Measurements from ENCODE around the gene TCF23. TPM values are rescaled to one million over a fixed set of nuclear protein-coding genes. Genes with fewer than 3 reads are reported as not detected.

The TCF23 gene
- total RNA-seq, 1 experiment from 2014 or later: not detected

GRCh38 chr2:27102329-27102728 lies 46.5 kb upstream of the TCF23 start:
- DNase-seq: no peak
- intact Hi-C loops (cut with micrococcal nuclease): no loop called here
- Histone ChIP-seq H3K4me2 (ENCODE audit: low read length) (no peak overlapping the region), H3K4me3 (ENCODE audit: low read length) (no peak overlapping the region), H4K20me1 (ENCODE audit: low read length) (no peaks in the 10 kb centered on the region), H3K36me3 (ENCODE audit: low read depth, low read length) (no peaks in the 10 kb centered on the region), H3K4me1 (ENCODE audit: insufficient read depth, low read length) (no peaks in the 10 kb centered on the region), H3K9me3 (ENCODE audit: low read length) (no peaks in the 10 kb centered on the region), H3F3A (ENCODE audit: low read length, unreplicated experiment) (no peaks in the 10 kb centered on the region), H2AFZ (ENCODE audit: low read length) (no peak overlapping the region), H3K79me2 (ENCODE audit: low read length) (no peaks in the 10 kb centered on the region), H3K9me2 (replicated peaks; ENCODE audit: low read length) (no peaks in the 10 kb centered on the region), H3K27me3 (ENCODE audit: low read length) (no peaks in the 10 kb centered on the region), H3K27ac (ENCODE audit: low read length) (no peak overlapping the region), H3K9ac (ENCODE audit: low read length) (no peak overlapping the region)
- TF ChIP-seq EZH2phosphoT487 (IDR thresholded peaks at IDR 0.05; ENCODE audit: borderline replicate concordance, low read length): no peak
- TF ChIP-seq EZH2 (IDR thresholded peaks at IDR 0.05; ENCODE audit: low read length, unreplicated experiment): no peak
- TF ChIP-seq CTCF (conservative IDR thresholded peaks at IDR 0.05; ENCODE audit: low read depth, low read length): no peak
- CTCF ChIA-PET: no interaction called here
- ATAC-seq: no peak
- POLR2A ChIA-PET (ENCODE audit: unreplicated experiment): no interaction called here
- no TSS peak for BruUV-seq (replicated peaks)

DNA sequence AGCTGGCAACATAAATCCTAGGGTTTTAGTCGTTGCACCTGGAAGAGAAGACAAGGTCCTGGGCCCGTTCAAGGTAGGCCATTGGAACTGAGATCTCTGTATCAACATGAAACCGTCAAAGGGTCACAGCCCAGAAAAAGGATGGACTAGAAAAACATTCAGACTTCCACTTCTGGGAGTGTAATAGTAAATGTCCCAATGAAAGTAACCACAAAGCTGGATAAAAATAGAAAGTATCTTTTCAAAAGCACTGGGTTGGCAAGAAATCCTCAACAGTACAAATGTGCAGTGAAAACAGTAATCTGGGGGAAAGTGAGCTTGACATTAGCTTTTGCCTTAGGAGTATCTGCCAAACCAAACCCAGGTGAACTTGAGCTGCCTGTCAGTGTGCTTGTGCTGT lies 42.8 kb upstream of the TCF23 start:
- Histone ChIP-seq H3K27me3 (ENCODE audit: low read length) (no peaks in the 10 kb centered on the region), H3K9me3 (ENCODE audit: low read length) (no peaks in the 10 kb centered on the region), H4K20me1 (ENCODE audit: low read length) (no peaks in the 10 kb centered on the region), H3K9me2 (replicated peaks; ENCODE audit: low read length) (no peaks in the 10 kb centered on the region), H3K36me3 (ENCODE audit: low read depth, low read length) (no peaks in the 10 kb centered on the region), H3K79me2 (ENCODE audit: low read length) (no peaks in the 10 kb centered on the region), H3F3A (ENCODE audit: low read length, unreplicated experiment) (no peaks in the 10 kb centered on the region), H3K27ac (ENCODE audit: low read length) (no peak overlapping the region), H3K4me3 (ENCODE audit: low read length) (no peak overlapping the region), H3K4me2 (ENCODE audit: low read length) (no peak overlapping the region), H2AFZ (ENCODE audit: low read length) (no peak overlapping the region), H3K4me1 (ENCODE audit: insufficient read depth, low read length) (no peaks in the 10 kb centered on the region), H3K9ac (ENCODE audit: low read length) (no peak overlapping the region)
- no peak for ATAC-seq
- intact Hi-C loops (cut with micrococcal nuclease): no loop called here
- ChIA-PET CTCF (interaction anchor here (0.5 kb wide), 1 partner anchor 197 kb away, joined by 11 read pairs; no protein-coding TSS in a partner anchor), POLR2A (ENCODE audit: unreplicated experiment) (no interaction called here)
- no peak for DNase-seq
- TF ChIP-seq EZH2phosphoT487 (IDR thresholded peaks at IDR 0.05; ENCODE audit: borderline replicate concordance, low read length) (no peak), CTCF (conservative IDR thresholded peaks at IDR 0.05; ENCODE audit: low read depth, low read length) (no peak), EZH2 (IDR thresholded peaks at IDR 0.05; ENCODE audit: low read length, unreplicated experiment) (no peak)
- BruUV-seq (replicated peaks): no TSS peak

DNA sequence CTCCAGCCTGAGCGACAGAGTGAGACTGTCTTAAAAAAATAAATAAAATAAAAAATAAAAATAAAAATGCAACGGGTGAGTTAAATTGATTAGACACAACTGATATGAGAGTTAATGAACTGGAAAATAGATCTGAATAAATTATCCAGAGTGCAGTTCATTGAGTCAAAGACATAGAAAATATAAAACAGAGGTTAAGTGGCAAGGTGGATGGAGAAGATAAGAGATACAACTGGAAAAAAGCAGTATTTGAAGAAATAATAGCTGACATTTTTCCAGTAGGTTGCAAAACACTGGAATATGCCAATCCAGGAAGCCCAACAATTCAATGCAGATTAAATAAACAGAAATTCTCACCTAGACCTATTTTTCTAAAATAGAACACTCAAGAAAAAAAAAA lies 40.6 kb upstream of the TCF23 start:
- CTCF ChIA-PET: interaction anchor here (0.5 kb wide), 1 partner anchor 595 kb away, joined by 4 read pairs; no protein-coding TSS in a partner anchor
- no peaks in the 10 kb centered on the region for H4K20me1 ChIP-seq (ENCODE audit: low read length)
- no peaks in the 10 kb centered on the region for H3F3A ChIP-seq (ENCODE audit: low read length, unreplicated experiment)
- no TSS peak for BruUV-seq (replicated peaks)
- no peak overlapping the region for H3K4me2 ChIP-seq (ENCODE audit: low read length)
- H3K4me1 ChIP-seq (ENCODE audit: insufficient read depth, low read length): no peaks in the 10 kb centered on the region
- no peak for DNase-seq
- H3K9ac ChIP-seq (ENCODE audit: low read length): no peak overlapping the region
- H3K27me3 ChIP-seq (ENCODE audit: low read length): no peaks in the 10 kb centered on the region
- ATAC-seq: no peak
- H3K4me3 ChIP-seq (ENCODE audit: low read length): no peak overlapping the region
- intact Hi-C loops (cut with micrococcal nuclease): no loop called here
- no peaks in the 10 kb centered on the region for H3K9me2 ChIP-seq (replicated peaks; ENCODE audit: low read length)
- H3K36me3 ChIP-seq (ENCODE audit: low read depth, low read length): no peaks in the 10 kb centered on the region
- POLR2A ChIA-PET (ENCODE audit: unreplicated experiment): no interaction called here
- no peak overlapping the region for H2AFZ ChIP-seq (ENCODE audit: low read length)
- no peak for TF ChIP-seq EZH2phosphoT487 (IDR thresholded peaks at IDR 0.05; ENCODE audit: borderline replicate concordance, low read length)
- no peak for TF ChIP-seq EZH2 (IDR thresholded peaks at IDR 0.05; ENCODE audit: low read length, unreplicated experiment)
- no peak for TF ChIP-seq CTCF (conservative IDR thresholded peaks at IDR 0.05; ENCODE audit: low read depth, low read length)
- no peak overlapping the region for H3K27ac ChIP-seq (ENCODE audit: low read length)
- no peaks in the 10 kb centered on the region for H3K9me3 ChIP-seq (ENCODE audit: low read length)
- H3K79me2 ChIP-seq (ENCODE audit: low read length): no peaks in the 10 kb centered on the region

All from PC-3 (cell line).